ENCODE data around the gene LINGO1. TPM values are rescaled to one million over a fixed set of nuclear protein-coding genes. Genes with fewer than 3 reads are reported as not detected.

Gene LINGO1
- polyA plus RNA-seq, 1 of the 3 experiments (the other 2 are of a cell fraction), result 0.56 TPM

- H3K79me2 ChIP-seq (ENCODE audit: insufficient read depth), result no peaks in the 10 kb centered on the region
- H3K9ac ChIP-seq, result no peak overlapping the region
- H3K9me2 ChIP-seq, result no peaks in the 10 kb centered on the region
- H3K9me3 ChIP-seq, result no peaks in the 10 kb centered on the region
- ChIA-PET POLR2A (no interaction called here), CTCF (interaction anchor here (3.4 kb wide), 1 partner anchor 29 kb away, joined by 12 read pairs; no protein-coding TSS in a partner anchor)
- WGBS (ENCODE audit: low lambda C conversion rate), result 47% methylated on average over 3 of the region's 4 CpGs
- no peak overlapping the region for H3K4me3 ChIP-seq (ENCODE audit: low read depth in 2 of 2, low read length in 1 of 2)
- no peak overlapping the region for H3K4me2 ChIP-seq
- DNase-seq, result no peak
- H3K27me3 ChIP-seq (ENCODE audit: insufficient read depth), result no peaks in the 10 kb centered on the region; the same call in 1 of the 2 replicates
- no peaks in the 10 kb centered on the region for H3K36me3 ChIP-seq (replicated peaks in 1 of 2; ENCODE audit: control insufficient read depth in 1 of 2, insufficient read depth in 2 of 2, low read length in 1 of 2)
- TF ChIP-seq USF2 (IDR thresholded peaks at IDR 0.05; ENCODE audit: borderline replicate concordance, low read depth, low read length) (no peak), GABPA (IDR thresholded peaks at IDR 0.05; ENCODE audit: low read depth) (no peak), ZBTB33 (IDR thresholded peaks at IDR 0.05; ENCODE audit: borderline replicate concordance, low read depth) (no peak), RAD21 (IDR thresholded peaks at IDR 0.05; ENCODE audit: low read length) (no peak), TAF1 (IDR thresholded peaks at IDR 0.05; ENCODE audit: borderline replicate concordance, low read depth, low read length) (no peak), MAX (IDR thresholded peaks at IDR 0.05; ENCODE audit: low read depth) (no peak), RFX5 (IDR thresholded peaks at IDR 0.05; ENCODE audit: low read length) (no peak)
- no peak overlapping the region for H3K27ac ChIP-seq (ENCODE audit: low read depth in 2 of 2, low read length in 1 of 2)
- no peaks in the 10 kb centered on the region for H4K20me1 ChIP-seq (ENCODE audit: insufficient read depth)
- no peak overlapping the region for H2AFZ ChIP-seq (ENCODE audit: low read depth)
- peaks cover 0 to 23% of the 10 kb centered on the region in 2 experiments; a peak in 1 of 4 replicates for H3K4me1 ChIP-seq (ENCODE audit: control insufficient read depth in 1 of 2, insufficient read depth in 2 of 2, low read depth in 1 of 2, low read length in 1 of 2)
- H3F3A ChIP-seq (replicated peaks; ENCODE audit: insufficient read depth), result no peaks in the 10 kb centered on the region
Measured at GRCh38 chr15:77572186-77572585, 60.5 kb downstream of the LINGO1 start.

- DNase-seq, result no peak
- WGBS (ENCODE audit: low lambda C conversion rate), result 78% methylated on average over 7 of the region's 15 CpGs
- H3K4me3 ChIP-seq (ENCODE audit: low read depth in 2 of 2, low read length in 1 of 2), result no peak overlapping the region
- CTCF ChIA-PET, result interaction anchor here (1.3 kb wide), 1 partner anchor 29 kb away, joined by 4 read pairs; no protein-coding TSS in a partner anchor
- no peak for TF ChIP-seq TCF12 (IDR thresholded peaks at IDR 0.05)
- TF ChIP-seq TAF1 (IDR thresholded peaks at IDR 0.05; ENCODE audit: borderline replicate concordance, low read depth, low read length), result no peak
- peaks cover 0 to 22% of the 10 kb centered on the region in 2 experiments; a peak in 1 of 4 replicates for H3K4me1 ChIP-seq (ENCODE audit: control insufficient read depth in 1 of 2, insufficient read depth in 2 of 2, low read depth in 1 of 2, low read length in 1 of 2)
- no peak overlapping the region for H2AFZ ChIP-seq (ENCODE audit: low read depth)
- POLR2A ChIA-PET, result no interaction called here
- H3K4me2 ChIP-seq, result no peak overlapping the region
- H3K9ac ChIP-seq, result no peak overlapping the region
- H3K36me3 ChIP-seq (replicated peaks in 1 of 2; ENCODE audit: control insufficient read depth in 1 of 2, insufficient read depth in 2 of 2, low read length in 1 of 2), result no peaks in the 10 kb centered on the region
- no peaks in the 10 kb centered on the region for H3F3A ChIP-seq (replicated peaks; ENCODE audit: insufficient read depth)
- H3K27ac ChIP-seq (ENCODE audit: low read depth in 2 of 2, low read length in 1 of 2), result no peak overlapping the region
- no peaks in the 10 kb centered on the region for H4K20me1 ChIP-seq (ENCODE audit: insufficient read depth)
- H3K9me2 ChIP-seq, result no peaks in the 10 kb centered on the region
- H3K9me3 ChIP-seq, result no peaks in the 10 kb centered on the region
- H3K79me2 ChIP-seq (ENCODE audit: insufficient read depth), result no peaks in the 10 kb centered on the region
- H3K27me3 ChIP-seq (ENCODE audit: insufficient read depth), result no peaks in the 10 kb centered on the region; the same call in 1 of the 2 replicates
Measured at GRCh38 chr15:77571741-77572140, 61.0 kb downstream of the LINGO1 start.

All from SK-N-SH (cell line).